Prostate gland (tissue), 2 donors: Measurements from ENCODE around the gene SCFD2.

Source experiments
- CTCF ChIP-seq, 4 experiments: fragments of 200-600 bp in 2 of 4; fragments of 450-650 bp in 2 of 4; sonication (generic) in 2 of 4; IDR thresholded peaks; 1 replicate in 3 of 4; 2 replicates in 1 of 4; pipeline ENCODE4 v1.5.1; 2016 to 2019; ENCODE audit warnings: antibody characterized with exemption in 4 of 4, mild to moderate bottlenecking in 2 of 4, moderate library complexity in 2 of 4
- POLR2A ChIP-seq: fragments of 450-650 bp; IDR thresholded peaks from one replicate; pipeline ENCODE4 v1.6.1; 2016; ENCODE audit warnings: antibody characterized with exemption, mild to moderate bottlenecking
- POLR2AphosphoS5 ChIP-seq: sonication (generic); formaldehyde crosslinking; IDR thresholded peaks from one replicate; pipeline ENCODE4 v1.6.1; 2017; ENCODE audit warnings: antibody characterized with exemption

- TF ChIP-seq CTCF (IDR thresholded peaks at IDR 0.05) (no peak), POLR2A (no peak), POLR2AphosphoS5 (no peak)
Observed at GRCh38 chr4:52964561-52965101, 401.2 kb downstream of the SCFD2 start.
